ENCODE results near the gene ZNF860.

GRCh38 chr3:31943041-31943440 is 38.5 kb upstream of the ZNF860 start:
- TF ChIP-seq CTCF (IDR thresholded peaks at IDR 0.05) = no peak
- no peak for TF ChIP-seq POLR2AphosphoS5 (IDR thresholded peaks at IDR 0.05)

All from esophagus muscularis mucosa (tissue), 3 donors.